ENCODE results near the gene CNTNAP2. TPM values are rescaled to one million over a fixed set of nuclear protein-coding genes. Genes with fewer than 3 reads are reported as not detected.

Gene CNTNAP2
- total RNA-seq, 1 donor from 2014 or later: 5.4 TPM

GRCh38 chr7:147240468-147240867, 1123.9 kb downstream of the CNTNAP2 start:
- no peak for TF ChIP-seq CTCF (IDR thresholded peaks at IDR 0.05; ENCODE audit: unreplicated experiment)
- Mint-ChIP-seq H3K4me1 (ENCODE audit: unreplicated experiment) (no peaks in the 10 kb centered on the region), H3K4me3 (ENCODE audit: unreplicated experiment) (no peak overlapping the region), H3K27me3 (ENCODE audit: unreplicated experiment) (peaks cover 1% of the 10 kb centered on the region), H3K36me3 (ENCODE audit: low read depth, unreplicated experiment) (no peaks in the 10 kb centered on the region), H3K9me3 (ENCODE audit: unreplicated experiment) (no peaks in the 10 kb centered on the region), H3K27ac (ENCODE audit: unreplicated experiment) (no peak overlapping the region)
- DNase-seq (ENCODE audit: low spot score): no peak

- H3K4me1 Mint-ChIP-seq (ENCODE audit: unreplicated experiment): no peaks in the 10 kb centered on the region
Measured at GRCh38 chr7:147245274-147245673, 1128.7 kb downstream of the CNTNAP2 start.

GRCh38 chr7:147249956-147250355, 1133.4 kb downstream of the CNTNAP2 start:
- Mint-ChIP-seq H3K9me3 (ENCODE audit: unreplicated experiment) (no peaks in the 10 kb centered on the region), H3K4me3 (ENCODE audit: unreplicated experiment) (no peak overlapping the region), H3K27me3 (ENCODE audit: unreplicated experiment) (no peaks in the 10 kb centered on the region), H3K36me3 (ENCODE audit: low read depth, unreplicated experiment) (no peaks in the 10 kb centered on the region), H3K27ac (ENCODE audit: unreplicated experiment) (no peak overlapping the region), H3K4me1 (ENCODE audit: unreplicated experiment) (no peaks in the 10 kb centered on the region)
- DNase-seq (ENCODE audit: low spot score): no peak
- no peak for TF ChIP-seq CTCF (IDR thresholded peaks at IDR 0.05; ENCODE audit: unreplicated experiment)

More at GRCh38 chr7:147245274-147245673, 1128.7 kb downstream of the CNTNAP2 start:
- peak; percentile 47 for DNase-seq (ENCODE audit: low spot score)
- no peaks in the 10 kb centered on the region for H3K36me3 Mint-ChIP-seq (ENCODE audit: low read depth, unreplicated experiment)
- H3K27ac Mint-ChIP-seq (ENCODE audit: unreplicated experiment): no peak overlapping the region
- TF ChIP-seq CTCF (IDR thresholded peaks at IDR 0.05; ENCODE audit: unreplicated experiment): peak; percentile 70
- H3K27me3 Mint-ChIP-seq (ENCODE audit: unreplicated experiment): peaks cover 1% of the 10 kb centered on the region
- no peak overlapping the region for H3K4me3 Mint-ChIP-seq (ENCODE audit: unreplicated experiment)
- no peaks in the 10 kb centered on the region for H3K9me3 Mint-ChIP-seq (ENCODE audit: unreplicated experiment)

- H3K4me1 Mint-ChIP-seq (ENCODE audit: unreplicated experiment): no peaks in the 10 kb centered on the region
- no peak for DNase-seq (ENCODE audit: low spot score)
- H3K27ac Mint-ChIP-seq (ENCODE audit: unreplicated experiment): no peak overlapping the region
- peaks cover 5% of the 10 kb centered on the region for H3K9me3 Mint-ChIP-seq (ENCODE audit: unreplicated experiment)
- H3K4me3 Mint-ChIP-seq (ENCODE audit: unreplicated experiment): no peak overlapping the region
- no peak for TF ChIP-seq CTCF (IDR thresholded peaks at IDR 0.05; ENCODE audit: unreplicated experiment)
- no peaks in the 10 kb centered on the region for H3K36me3 Mint-ChIP-seq (ENCODE audit: low read depth, unreplicated experiment)
- no peaks in the 10 kb centered on the region for H3K27me3 Mint-ChIP-seq (ENCODE audit: unreplicated experiment)
Measured at GRCh38 chr7:147251751-147252325, 1135.2 kb downstream of the CNTNAP2 start.

- Mint-ChIP-seq H3K27me3 (ENCODE audit: unreplicated experiment) (peaks cover 3% of the 10 kb centered on the region), H3K4me3 (ENCODE audit: unreplicated experiment) (no peak overlapping the region), H3K9me3 (ENCODE audit: unreplicated experiment) (peaks cover 16% of the 10 kb centered on the region), H3K4me1 (ENCODE audit: unreplicated experiment) (no peaks in the 10 kb centered on the region), H3K36me3 (ENCODE audit: low read depth, unreplicated experiment) (no peaks in the 10 kb centered on the region), H3K27ac (ENCODE audit: unreplicated experiment) (no peak overlapping the region)
- TF ChIP-seq CTCF (IDR thresholded peaks at IDR 0.05; ENCODE audit: unreplicated experiment): no peak
- DNase-seq (ENCODE audit: low spot score): no peak
Measured at GRCh38 chr7:147261693-147262092, 1145.1 kb downstream of the CNTNAP2 start.
